IMR-90 (cell line): ENCODE measurements around the gene GKN2. TPM values are rescaled to one million over a fixed set of nuclear protein-coding genes. Genes with fewer than 3 reads are reported as not detected.
A peak's percentile ranks its signal among the peaks of the same experiment; 100 is the strongest.

Experiments used
- ATAC-seq: fragments of 200-7000 bp; cut with Tn5 transposase; 2 replicates; pipeline ENCODE4 v1.9.1; 2020; ENCODE audit warnings: low read depth, mild to moderate bottlenecking, moderate library complexity
- BruUV-seq: library from RNA; stranded (reverse); fragments of 400-500 nt; replicated peaks from 2 replicates; lab custom pipeline; 2021; lab: Mats Ljungman, UMichigan
- CTCF ChIA-PET: fragments of 300-600 bp; formaldehyde crosslinking; extraction: SDS; loops from one replicate; lab custom pipeline; 2021; ENCODE audit warnings: antibody characterized with exemption; lab: Yijun Ruan, JAX
- POLR2A ChIA-PET: fragments of 300-600 bp; sonication (Branson Sonifier 250); formaldehyde crosslinking; loops from one replicate; lab custom pipeline; 2022; ENCODE audit warnings: antibody characterized with exemption; ENCODE audit not compliant: unreplicated experiment; lab: Charles Lee
- DNase-seq: peaks from one replicate; pipeline ENCODE4 v3.0.0; 2013
- H2AFZ ChIP-seq: replicated peaks from 2 replicates; pipeline ENCODE3; 2013; ENCODE audit warnings: low read length, mild to moderate bottlenecking; ENCODE audit not compliant: poor library complexity
- H2AK5ac ChIP-seq: 2 replicates; pipeline ENCODE4 v1.6.1; 2013; ENCODE audit warnings: low read depth, low read length, inconsistent platforms
- H2AK9ac ChIP-seq: replicated peaks from 2 replicates; pipeline ENCODE3; 2013; ENCODE audit warnings: mild to moderate bottlenecking, low read depth, low read length, moderate library complexity; ENCODE audit not compliant: poor library complexity
- H2BK120ac ChIP-seq: 2 replicates; pipeline ENCODE4 v1.6.1; 2013; ENCODE audit warnings: low read depth, low read length, inconsistent platforms
- H2BK15ac ChIP-seq: 3 replicates; pipeline ENCODE4 v1.6.1; 2013; ENCODE audit warnings: low read depth, low read length, inconsistent platforms
- H2BK20ac ChIP-seq: 2 replicates; pipeline ENCODE4 v1.6.1; 2013; ENCODE audit warnings: low read depth, mild to moderate bottlenecking, inconsistent platforms, low read length, moderate library complexity
- H2BK5ac ChIP-seq: 2 replicates; pipeline ENCODE4 v1.6.1; 2013; ENCODE audit warnings: mild to moderate bottlenecking, low read depth, low read length, inconsistent platforms; ENCODE audit not compliant: poor library complexity, severe bottlenecking
- H3K14ac ChIP-seq: replicated peaks from 2 replicates; pipeline ENCODE4 v1.6.1; 2013; ENCODE audit warnings: low read depth, low read length, inconsistent platforms
- H3K18ac ChIP-seq: 2 replicates; pipeline ENCODE4 v1.6.1; 2013; ENCODE audit warnings: low read depth, low read length, control low read depth
- H3K23ac ChIP-seq: 2 replicates; pipeline ENCODE4 v1.6.1; 2013; ENCODE audit warnings: low read depth, low read length, inconsistent platforms
- H3K27ac ChIP-seq: 2 replicates; pipeline ENCODE4 v1.5.1; 2013; ENCODE audit warnings: mild to moderate bottlenecking, control low read depth, low read length; ENCODE audit not compliant: insufficient read depth
- H3K27me3 ChIP-seq: 2 replicates; pipeline ENCODE4 v1.6.1; 2013; ENCODE audit warnings: low read length; ENCODE audit not compliant: control insufficient read depth, insufficient read depth
- H3K36me3 ChIP-seq: 2 replicates; pipeline ENCODE4 v1.6.1; 2013; ENCODE audit warnings: low read length, mixed read lengths; ENCODE audit not compliant: control insufficient read depth, insufficient read depth
- H3K4ac ChIP-seq: 2 replicates; pipeline ENCODE4 v1.6.1; 2013; ENCODE audit warnings: low read depth, low read length, inconsistent platforms
- H3K4me1 ChIP-seq: 2 replicates; pipeline ENCODE4 v1.6.1; 2013; ENCODE audit warnings: low read length, mixed read lengths; ENCODE audit not compliant: control insufficient read depth, insufficient read depth
- H3K4me2 ChIP-seq: 2 replicates; pipeline ENCODE4 v1.6.1; 2013; ENCODE audit warnings: low read depth, mild to moderate bottlenecking, control low read depth, low read length, moderate library complexity
- H3K4me3 ChIP-seq: 2 replicates; pipeline ENCODE4 v1.5.1; 2013; ENCODE audit warnings: low read depth, mild to moderate bottlenecking, control low read depth, low read length, moderate library complexity; ENCODE audit not compliant: insufficient read depth
- H3K56ac ChIP-seq: 2 replicates; pipeline ENCODE4 v1.6.1; 2013; ENCODE audit warnings: low read length, inconsistent platforms; ENCODE audit not compliant: insufficient read depth; ENCODE audit errors: extremely low read depth
- H3K79me1 ChIP-seq, 2 experiments: 2 replicates each; pipeline ENCODE4 v1.6.1; 2013; ENCODE audit warnings: low read length in 2 of 2, inconsistent platforms in 1 of 2, low read depth in 1 of 2
- H3K9ac ChIP-seq: 2 replicates; pipeline ENCODE4 v1.6.1; 2013; ENCODE audit warnings: low read depth, low read length, control low read depth
- H3K9me1 ChIP-seq: 2 replicates; pipeline ENCODE4 v1.6.1; 2013; ENCODE audit warnings: low read length, inconsistent platforms; ENCODE audit not compliant: insufficient read depth
- H3K9me3 ChIP-seq: 2 replicates; pipeline ENCODE4 v1.6.1; 2013; ENCODE audit warnings: low read length; ENCODE audit not compliant: control insufficient read depth, insufficient read depth
- H4K20me1 ChIP-seq: 2 replicates; pipeline ENCODE4 v1.6.1; 2013; ENCODE audit warnings: low read length, inconsistent platforms; ENCODE audit not compliant: insufficient read depth
- H4K5ac ChIP-seq: 2 replicates; pipeline ENCODE4 v1.6.1; 2013; ENCODE audit warnings: mild to moderate bottlenecking, low read depth, low read length, control low read depth
- H4K8ac ChIP-seq, 2 experiments: 2 replicates each; pipeline ENCODE4 v1.6.1; 2013; ENCODE audit warnings: low read depth in 2 of 2, low read length in 2 of 2, control low read depth in 1 of 2, inconsistent platforms in 1 of 2
- H4K91ac ChIP-seq: 2 replicates; pipeline ENCODE4 v1.6.1; 2013; ENCODE audit warnings: low read depth, low read length, inconsistent platforms; ENCODE audit not compliant: insufficient read depth
- BHLHE40 ChIP-seq: fragments of 150-350 bp; IDR thresholded peaks from 2 replicates; pipeline ENCODE4 v1.6.1; 2016; ENCODE audit warnings: mild to moderate bottlenecking, low read depth, low read length
- CEBPB ChIP-seq: IDR thresholded peaks from 2 replicates; pipeline ENCODE4 v1.6.1; 2012; ENCODE audit warnings: low read depth, low read length, improper control_type of control experiment
- CHD1 ChIP-seq: IDR thresholded peaks from 2 replicates; pipeline ENCODE4 v1.6.1; 2012; ENCODE audit warnings: low read depth, low read length, improper control_type of control experiment
- MAFK ChIP-seq: IDR thresholded peaks from 2 replicates; pipeline ENCODE4 v1.6.1; 2012; ENCODE audit warnings: low read depth, low read length, improper control_type of control experiment
- MAZ ChIP-seq: IDR thresholded peaks from 2 replicates; pipeline ENCODE4 v1.6.1; 2012; ENCODE audit warnings: low read depth, mild to moderate bottlenecking, low read length, improper control_type of control experiment, moderate library complexity, borderline replicate concordance
- MXI1 ChIP-seq: IDR thresholded peaks from 2 replicates; pipeline ENCODE4 v1.6.1; 2012; ENCODE audit warnings: low read depth, mild to moderate bottlenecking, low read length, moderate library complexity, borderline replicate concordance
- NFE2L2 ChIP-seq: fragments of 150-350 bp; IDR thresholded peaks from 2 replicates; pipeline ENCODE4 v1.6.1; 2016; ENCODE audit warnings: low read depth, mild to moderate bottlenecking, low read length
- POLR2A ChIP-seq: IDR thresholded peaks from 2 replicates; pipeline ENCODE4 v1.6.1; 2012; ENCODE audit warnings: mild to moderate bottlenecking, low read depth, low read length
- RCOR1 ChIP-seq: IDR thresholded peaks from 2 replicates; pipeline ENCODE4 v1.6.1; 2012; ENCODE audit warnings: mild to moderate bottlenecking, low read length, improper control_type of control experiment; ENCODE audit not compliant: insufficient replicate concordance
- RFX5 ChIP-seq: IDR thresholded peaks from 2 replicates; pipeline ENCODE4 v1.8.0; 2012; ENCODE audit warnings: low read depth, mild to moderate bottlenecking, low read length, moderate library complexity
- SMC3 ChIP-seq: fragments of 150-350 bp; IDR thresholded peaks from 2 replicates; pipeline ENCODE4 v1.6.1; 2016; ENCODE audit warnings: low read depth, mild to moderate bottlenecking, antibody characterized with exemption, low read length, moderate library complexity
- WGBS, 2 experiments: methylation state at CpG; one replicate each; pipeline versions ENCODE4 v1.1.5 to v1.1.7; 2013; ENCODE audit warnings: missing lambda C conversion rate in 2 of 2; ENCODE audit not compliant: insufficient read length in 1 of 2; ENCODE audit errors: extremely low coverage in 2 of 2; 5-methylcytosine and 5-hydroxymethylcytosine counted together
- dilution Hi-C: fragments of 300-500 bp; cut with HindIII; formaldehyde crosslinking; loops from one replicate; pipeline ENCODE4 v1.14.3; 2018; ENCODE audit warnings: low sequenced_read_pairs; ENCODE audit not compliant: unreplicated experiment
- in situ Hi-C: fragments of 300-500 bp; cut with MboI; formaldehyde crosslinking; loops from 3 replicates; pipeline ENCODE4 v1.14.3; 2019; ENCODE audit warnings: low sequenced_read_pairs, inconsistent platforms, mixed read lengths
- intact Hi-C: fragments of 100-400 bp; cut with micrococcal nuclease; formaldehyde crosslinking; loops from 2 replicates; pipeline ENCODE4 v1.10.0; 2022
- polyA plus RNA-seq, 3 experiments: library from polyadenylated mRNA; depleted of rRNA; stranded (reverse); fragments of >200 nt; gene quantifications; 2 replicates each; pipeline ENCODE4 v1.2.3, GENCODE V29; 2012; ENCODE audit warnings: low replicate concordance in 1 of 3
- total RNA-seq: library from RNA; depleted of rRNA; stranded (reverse); fragments of >200 nt; gene quantifications from 2 replicates; pipeline ENCODE4 v1.2.3, GENCODE V29; 2012
- TF ChIP-seq, protein P1 (sequence below): fragments of 150-350 bp; IDR thresholded peaks from 2 replicates; pipeline ENCODE4 v1.6.1; 2017; ENCODE audit warnings: mild to moderate bottlenecking, antibody characterized with exemption, low read length, low read depth

GKN2 gene
- total and polyA plus RNA-seq, 2 of the 4 experiments (the other 2 are of a cell fraction), result not detected

DNA sequence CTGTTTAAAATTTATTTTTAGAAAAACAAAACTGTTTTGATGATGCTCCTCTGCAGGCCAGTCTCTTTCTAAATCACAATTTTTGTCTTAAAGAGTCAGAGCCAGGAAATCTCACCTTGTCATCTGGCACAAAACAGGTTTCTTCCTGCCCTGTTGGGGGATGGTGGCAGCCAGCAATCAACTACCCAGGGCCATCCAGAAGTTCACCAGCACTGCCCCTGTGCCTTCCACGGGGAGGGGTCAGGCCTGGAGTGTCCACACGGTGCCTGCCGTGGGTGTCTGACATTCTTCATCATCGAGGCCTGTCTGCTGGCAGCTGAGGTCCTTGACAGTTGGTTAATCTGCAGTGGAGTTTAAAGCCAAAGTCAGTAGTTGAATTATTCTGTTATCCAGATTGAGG is 41.4 kb downstream of the GKN2 start:
- Histone ChIP-seq H3K9me1 (peaks cover 6% of the 10 kb centered on the region; the same call in 1 of the 2 replicates), H3K4me3 (no peak overlapping the region), H2AFZ (peak overlapping the region; percentile 58), H3K14ac (no peak overlapping the region), H3K9ac (no peak overlapping the region), H3K56ac (no peak overlapping the region), H3K79me1 (no peaks in the 10 kb centered on the region), H4K20me1 (no peaks in the 10 kb centered on the region), H2BK20ac (no peak overlapping the region), H3K4ac (peak overlapping the region; percentile 37; the same call in 1 of the 2 replicates), H3K36me3 (no peaks in the 10 kb centered on the region), H3K23ac (no peak overlapping the region), H3K9me3 (no peaks in the 10 kb centered on the region), H3K18ac (no peak overlapping the region), H3K4me1 (peaks cover 10% of the 10 kb centered on the region), H4K91ac (no peak overlapping the region), H4K5ac (no peak overlapping the region), H2AK9ac (peak overlapping the region; percentile 57), H2BK5ac (no peak overlapping the region), H2BK120ac (no peak overlapping the region), H2BK15ac (no peak overlapping the region), H3K27ac (no peak overlapping the region), H2AK5ac (peak overlapping the region; percentile 20; the same call in 1 of the 2 replicates), H4K8ac (no peak overlapping the region), H3K27me3 (no peaks in the 10 kb centered on the region), H3K4me2 (no peak overlapping the region)
- in situ Hi-C loops (loop anchor here (5.0 kb wide), 1 partner anchor 164 kb away; no protein-coding TSS in a partner anchor), dilution Hi-C loops (no loop called here), intact Hi-C loops (loop anchor here (2.0 kb wide), 1 partner anchor 202 kb away; no protein-coding TSS in a partner anchor)
- BruUV-seq, result no TSS peak
- no CpG with 5 or more reads among the region's 4 CpGs for WGBS, 2 experiments
- DNase-seq (no peak), ATAC-seq (no peak)
- TF ChIP-seq RCOR1 (no peak), BHLHE40 (no peak), MAFK (no peak), MXI1 (no peak), RFX5 (no peak), MAZ (no peak), CHD1 (no peak), SMC3 (no peak), NFE2L2 (no peak), CEBPB (no peak), POLR2A (no peak)
- TF ChIP-seq, protein P1, sequence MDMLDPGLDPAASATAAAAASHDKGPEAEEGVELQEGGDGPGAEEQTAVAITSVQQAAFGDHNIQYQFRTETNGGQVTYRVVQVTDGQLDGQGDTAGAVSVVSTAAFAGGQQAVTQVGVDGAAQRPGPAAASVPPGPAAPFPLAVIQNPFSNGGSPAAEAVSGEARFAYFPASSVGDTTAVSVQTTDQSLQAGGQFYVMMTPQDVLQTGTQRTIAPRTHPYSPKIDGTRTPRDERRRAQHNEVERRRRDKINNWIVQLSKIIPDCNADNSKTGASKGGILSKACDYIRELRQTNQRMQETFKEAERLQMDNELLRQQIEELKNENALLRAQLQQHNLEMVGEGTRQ, result no peak
- ChIA-PET CTCF (interaction anchor here (1.4 kb wide), 1 partner anchor 145 kb away, joined by 3 read pairs; no protein-coding TSS in a partner anchor), POLR2A (no interaction called here)
